PC-3 (cell line): ENCODE measurements around the gene UGGT2.

Experiments
- CTCF ChIP-seq: fragments of 300-600 bp; sonication (generic); conservative IDR thresholded peaks from 2 replicates; pipeline ENCODE4 v1.5.1; 2017; ENCODE audit warnings: antibody characterized with exemption, low read depth, mild to moderate bottlenecking, low read length
- EZH2 ChIP-seq: fragments of 300-600 bp; sonication (generic); IDR thresholded peaks from one replicate; pipeline ENCODE4 v1.6.1; 2017; ENCODE audit warnings: antibody characterized with exemption, mild to moderate bottlenecking, low read length; ENCODE audit not compliant: unreplicated experiment

GRCh38 chr13:95784900-95785290, 268.3 kb downstream of the UGGT2 start:
- TF ChIP-seq CTCF (no peak), EZH2 (no peak)
